ENCODE measurements around the gene TSTD1. TPM values are rescaled to one million over a fixed set of nuclear protein-coding genes. Genes with fewer than 3 reads are reported as not detected.
A peak's percentile ranks its signal among the peaks of the same experiment; 100 is the strongest.

TSTD1 gene
- total and polyA plus RNA-seq, 2 of the 8 experiments (the other 6 are each of a cell fraction or from before 2014, with no cell fraction given) = 60.9 to 314 TPM

- Histone ChIP-seq H3K4me1 (replicated peaks in 1 of 4; ENCODE audit: control insufficient read depth in 3 of 4, insufficient read depth in 4 of 4, low read length in 3 of 4) (peaks cover 7 to 17% (median 13%) of the 10 kb centered on the region in 4 experiments), H3K79me2 (ENCODE audit: control insufficient read depth in 1 of 2, insufficient read depth in 2 of 2, low read length in 2 of 2) (peaks cover 22 to 54% of the 10 kb centered on the region in 2 experiments), H3K14ac (ENCODE audit: insufficient read length) (no peak overlapping the region), H3K9ac (replicated peaks in 1 of 4; ENCODE audit: extremely low read depth in 1 of 4, low read depth in 3 of 4, low read length in 3 of 4) (peak overlapping the region; percentile 80 to 95 (median 93)), H3K56ac (replicated peaks; ENCODE audit: insufficient read length, low read depth, low read length) (peak overlapping the region; percentile 74), H3K4ac (replicated peaks; ENCODE audit: insufficient read length, low read depth, low read length) (no peak overlapping the region), H2AFZ (ENCODE audit: low read length) (no peak overlapping the region), H2BK12ac (ENCODE audit: low read depth, low read length) (peak overlapping the region; percentile 98; the same call in 1 of the 2 replicates), H3K27me3 (replicated peaks in 1 of 4; ENCODE audit: control insufficient read depth in 3 of 4, extremely low read depth in 1 of 4, insufficient read depth in 3 of 4, low read length in 3 of 4) (no peaks in the 10 kb centered on the region), H2BK15ac (ENCODE audit: low read length) (no peak overlapping the region; the same call in 1 of the 2 replicates), H2AK5ac (ENCODE audit: low read depth, low read length) (no peak overlapping the region), H3K18ac (ENCODE audit: extremely low read depth, low read length) (peak overlapping the region; percentile 75; the same call in 1 of the 2 replicates), H3K23ac (ENCODE audit: insufficient read length) (no peak overlapping the region), H3K9me3 (ENCODE audit: insufficient read depth in 2 of 2, low read depth in 1 of 2, low read length in 1 of 2) (no peaks in the 10 kb centered on the region), H2BK20ac (ENCODE audit: low read length) (0 out of 2 replicates have a peak overlapping the region, but pooled peaks have one; percentile 6), H4K91ac (replicated peaks; ENCODE audit: insufficient read length, low read length) (peak overlapping the region; percentile 2), H3K36me3 (ENCODE audit: control insufficient read depth in 2 of 4, insufficient read depth in 4 of 4, low read length in 3 of 4) (no peaks in the 10 kb centered on the region; a peak in 1 of 8 replicates), H3K79me1 (ENCODE audit: low read depth, low read length) (peaks cover 10% of the 10 kb centered on the region), H3K4me3 (ENCODE audit: extremely low read depth in 1 of 4, insufficient read depth in 2 of 4, low read depth in 3 of 4, low read length in 4 of 4) (peak overlapping the region; percentile 79 to 97 (median 95)), H4K5ac (ENCODE audit: insufficient read length, low read depth, low read length) (peak overlapping the region; percentile 79), H2BK120ac (replicated peaks; ENCODE audit: low read depth, low read length) (no peak overlapping the region), H3K27ac (ENCODE audit: low read depth, low read length) (peak overlapping the region; percentile 93), H2BK5ac (ENCODE audit: low read depth, low read length) (peak overlapping the region; percentile 98), H3K23me2 (ENCODE audit: low read depth, low read length) (peaks cover 11% of the 10 kb centered on the region), H4K20me1 (replicated peaks in 1 of 2; ENCODE audit: control insufficient read depth in 1 of 2, insufficient read depth in 2 of 2, low read length in 2 of 2) (peaks cover 6 to 13% of the 10 kb centered on the region in 2 experiments), H4K8ac (ENCODE audit: extremely low read depth, insufficient read depth, low read length) (no peak overlapping the region), H3K4me2 (ENCODE audit: insufficient read depth in 1 of 2, low read depth in 2 of 2, low read length in 2 of 2) (peak overlapping the region; percentile 80 to 92)
- WGBS, 2 experiments (ENCODE audit: extremely low coverage in 1 of 2, insufficient coverage in 1 of 2, insufficient read length in 1 of 2, insufficient replicate concordance in 2 of 2, low coverage in 1 of 2, low lambda C conversion rate in 2 of 2, missing lambda C conversion rate in 1 of 2) = 1% methylated on average over 10 of the region's 10 CpGs; no CpG with 5 or more reads in 1 of the 2 experiments
- FAIRE-seq = no peak
- no peak for DNase-seq (ENCODE audit: low read depth in 1 of 2, low spot score in 2 of 2)
- TF ChIP-seq KDM4A (IDR thresholded peaks at IDR 0.05; ENCODE audit: low read depth, low read length, severe bottlenecking) (peak; percentile 1), BACH1 (IDR thresholded peaks at IDR 0.05; ENCODE audit: low read length) (no peak)
- POLR2A ChIA-PET (ENCODE audit: partially characterized antibody) = interaction anchor here (0.7 to 3.9 kb wide), 25 partner anchors 8 to 374 kb away, joined by 3 to 50 read pairs (median 6); partner anchors contain the start of genes DEDD, KLHDC9, SLAMF1 and TSTD1
- CTCF ChIA-PET (ENCODE audit: partially characterized antibody) = interaction anchor here (0.6 to 3.5 kb wide), 12 partner anchors 10 to 150 kb away, joined by 3 to 26 read pairs (median 5); partner anchors contain the start of genes KLHDC9 and USF1
These were observed 18.8 kb downstream of the TSTD1 start for GRCh38 chr1:161019751-161020495.

Data from H1 (cell line).